Left colon (tissue), 2 donors: ENCODE measurements around the gene ANTXR2. TPM values are rescaled to one million over a fixed set of nuclear protein-coding genes. Genes with fewer than 3 reads are reported as not detected.

Source experiments
- ATAC-seq: fragments of 200-7000 bp; cut with Tn5 transposase; one replicate; pipeline ENCODE4 v1.9.1; 2020; ENCODE audit warnings: mild to moderate bottlenecking, moderate library complexity
- DNase-seq, 2 donors: peaks; one replicate each; pipeline ENCODE4 v3.0.0-alpha.2; 2020
- intact Hi-C, 2 donors: fragments of 100-400 bp; cut with DNase I in 1 of 2; cut with micrococcal nuclease in 1 of 2; formaldehyde crosslinking; loops; one replicate each; pipeline versions ENCODE4 v1.11.2 to v1.14.0; 2022; cut with DNase I, micrococcal nuclease
- total RNA-seq, 2 donors: library from RNA; stranded (reverse); fragmentation: NEBNext Ultra II Directional; extraction: Animal tissue kit (Norgen Biotek cat#: 25700); gene quantifications; one replicate each; pipeline ENCODE4 v1.2.1, GENCODE V29; 2021
- donor health status: DM: no; HTN: no; CAD: no.
- donor health status: DM: yes; HTN: yes; CAD: no.

ANTXR2 gene
- total RNA-seq, 2 donors from 2014 or later: 70.0 to 135 TPM

DNA sequence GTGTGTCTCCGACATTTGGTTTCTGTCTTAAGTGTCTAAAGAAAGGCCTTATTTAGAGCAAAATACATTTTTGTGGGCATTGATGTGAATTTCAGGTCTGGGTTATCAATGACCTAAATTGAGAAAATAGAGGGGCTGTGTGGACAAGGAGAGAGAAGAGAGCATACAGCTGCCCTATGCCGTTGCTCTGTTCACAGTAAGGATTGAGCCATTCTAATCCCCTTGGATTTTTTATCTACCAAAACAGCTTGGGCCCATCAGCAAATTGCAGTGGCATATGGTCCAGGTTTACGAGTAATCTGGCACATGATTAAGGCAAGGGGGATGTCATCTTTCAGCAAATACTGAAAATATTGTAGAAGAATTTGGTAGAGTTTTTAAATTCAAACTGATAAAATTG, 210.2 kb downstream of the ANTXR2 start:
- intact Hi-C loops: no loop called here
- DNase-seq (no peak), ATAC-seq (no peak)

DNA sequence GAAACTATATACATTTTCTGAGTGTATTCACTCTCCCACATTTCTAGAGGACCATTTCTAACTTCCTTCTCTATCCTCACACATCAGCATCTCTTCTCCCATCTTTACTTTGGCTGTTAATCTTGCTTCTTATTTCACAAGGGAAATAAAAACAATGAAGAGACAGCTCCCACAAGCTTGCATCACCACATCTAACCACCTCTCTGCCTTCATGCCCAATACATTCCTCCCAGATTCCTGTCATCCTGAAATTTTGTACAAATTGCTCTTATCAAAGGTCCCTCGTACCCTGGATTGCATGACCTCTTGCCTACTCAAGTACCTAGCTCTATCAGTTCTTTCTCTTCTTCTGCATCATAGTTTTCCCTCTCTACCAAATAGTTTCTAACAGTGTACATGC, 215.2 kb downstream of the ANTXR2 start:
- ATAC-seq: no peak
- intact Hi-C loops: no loop called here
- no peak for DNase-seq

- intact Hi-C loops: no loop called here
- no peak for DNase-seq
- no peak for ATAC-seq
Measured at GRCh38 chr4:79856196-79856595, 216.8 kb downstream of the ANTXR2 start.

GRCh38 chr4:79854856-79855502, 218.1 kb downstream of the ANTXR2 start:
- intact Hi-C loops: no loop called here

GRCh38 chr4:79852305-79852730, 220.7 kb downstream of the ANTXR2 start:
- peak in 1 of 2 donors; percentile 26 for DNase-seq
- intact Hi-C loops: no loop called here
- no peak for ATAC-seq

More at GRCh38 chr4:79854856-79855502, 218.1 kb downstream of the ANTXR2 start:
- DNase-seq: no peak
- no peak for ATAC-seq

DNA sequence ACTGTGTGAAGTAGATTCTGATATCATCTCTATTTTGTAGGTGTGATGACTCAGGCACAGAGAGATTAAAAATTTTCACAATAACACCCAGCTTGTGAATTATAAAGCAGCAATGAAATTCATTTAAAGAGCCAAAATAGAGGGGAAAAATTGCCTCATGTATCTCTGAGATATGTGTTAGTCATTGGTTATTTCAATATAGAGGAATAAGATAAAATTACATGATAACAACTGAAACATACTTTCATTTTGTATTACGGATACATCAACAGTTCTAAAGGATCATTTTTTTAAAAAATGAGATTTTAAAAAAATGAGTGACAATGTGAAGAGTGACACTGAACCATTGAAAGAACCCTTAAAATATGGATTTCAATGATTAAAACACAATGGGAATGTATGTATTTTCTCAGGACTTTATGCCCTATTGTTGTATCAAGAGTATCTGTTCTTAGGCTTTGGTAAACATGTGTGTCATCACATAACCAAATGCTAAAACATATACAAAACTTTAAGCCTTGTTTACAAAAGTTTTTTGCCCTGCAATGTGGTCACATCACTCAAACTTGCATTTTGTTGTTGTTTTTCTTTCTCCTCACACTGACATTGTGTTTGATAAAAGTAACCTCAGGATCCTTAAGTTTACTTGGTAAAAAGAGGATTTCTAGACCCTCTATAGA, 221.3 kb downstream of the ANTXR2 start:
- DNase-seq (no peak), ATAC-seq (no peak)
- intact Hi-C loops: no loop called here

Other genes starting within 250 kb of the ANTXR2 start
- gene PRDM8, start 124.3 kb upstream of the ANTXR2 start, total RNA-seq: 1 to 10 TPM in 1 of 2 donors, under 1 TPM in 1; 0.64 to 2.3 TPM
- gene FGF5, start 193.4 kb upstream of the ANTXR2 start, total RNA-seq: under 1 TPM in 1 of 2 donors, not detected in 1; 0.28 TPM